Measurements from ENCODE around the gene DPEP2. TPM values are rescaled to one million over a fixed set of nuclear protein-coding genes. Genes with fewer than 3 reads are reported as not detected.

Gene DPEP2
- total and polyA plus RNA-seq, 2 experiments from 2014 or later = not detected

GRCh38 chr16:67961551-67961957, 37.7 kb downstream of the DPEP2 start (continued):
- TF ChIP-seq CTCF (conservative IDR thresholded peaks at IDR 0.05; ENCODE audit: low read depth in 2 of 2) = no peak

DNA sequence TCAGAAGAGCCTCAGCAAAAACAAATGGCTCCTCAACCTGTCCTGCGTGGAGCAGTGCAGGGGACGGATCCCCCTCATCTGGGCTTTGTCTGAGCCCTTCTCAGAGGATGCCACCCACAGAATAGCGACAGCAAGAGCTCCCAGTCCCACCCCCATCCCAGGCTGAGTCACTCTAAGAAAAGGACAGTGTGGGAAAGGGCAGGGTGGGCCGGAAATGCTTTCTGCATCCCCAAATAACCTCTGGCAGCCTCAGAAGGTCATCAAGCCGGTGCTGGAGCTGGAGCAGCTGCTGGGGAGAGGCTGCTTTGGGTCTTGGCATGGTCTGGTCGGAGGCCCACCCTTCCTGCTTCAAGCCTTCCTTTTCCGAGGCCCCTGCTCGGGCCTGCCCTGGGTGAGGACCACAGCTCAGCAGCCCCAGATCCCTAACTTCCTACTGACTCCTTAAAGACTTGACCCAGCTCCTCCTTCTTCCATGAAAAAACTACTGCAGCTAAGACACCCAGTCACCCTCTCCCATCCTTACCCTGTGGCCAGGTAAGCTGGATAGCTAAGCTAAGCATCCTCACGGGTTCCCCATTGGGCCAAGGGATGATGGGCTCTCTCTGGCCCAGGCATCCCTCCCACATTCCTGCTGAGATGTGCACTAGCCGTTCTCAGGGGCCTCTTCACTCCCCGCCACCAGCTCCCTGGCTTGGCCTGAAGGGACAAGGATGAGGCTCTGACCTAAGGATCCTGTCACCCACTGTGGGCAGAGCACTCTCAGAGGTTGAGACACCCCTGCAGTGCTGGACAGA, 39.6 kb downstream of the DPEP2 start:
- Histone ChIP-seq H3K4me3 (no peak overlapping the region), H3K4me2 (no peak overlapping the region), H3K4me1 (ENCODE audit: insufficient read depth) (peaks cover 10% of the 10 kb centered on the region), H3K9me2 (ENCODE audit: insufficient read depth) (no peaks in the 10 kb centered on the region), H3F3A (replicated peaks; ENCODE audit: low read depth) (0 out of 2 replicates have a peak, but pooled peaks cover 4% of the 10 kb centered on the region), H3K36me3 (ENCODE audit: insufficient read depth) (peaks cover 4% of the 10 kb centered on the region; the same call in 1 of the 2 replicates), H3K27me3 (ENCODE audit: insufficient read depth) (no peaks in the 10 kb centered on the region), H3K79me2 (replicated peaks; ENCODE audit: insufficient read depth) (peaks cover 12% of the 10 kb centered on the region), H4K20me1 (replicated peaks; ENCODE audit: insufficient read depth) (peaks cover 21% of the 10 kb centered on the region), H2AFZ (no peak overlapping the region), H3K27ac (ENCODE audit: low read depth) (no peak overlapping the region)
- DNase-seq (ENCODE audit: low spot score) (no peak), ATAC-seq (no peak)
- Mint-ChIP-seq H3K4me1 (peaks cover 10% of the 10 kb centered on the region), H3K9me3 (no peaks in the 10 kb centered on the region), H3K4me3 (no peak overlapping the region), H3K27me3 (ENCODE audit: insufficient read depth, low read depth, poor library complexity) (peaks cover 4% of the 10 kb centered on the region), H3K36me3 (ENCODE audit: low read depth) (peaks cover 35% of the 10 kb centered on the region), H3K27ac (no peak overlapping the region; the same call in 1 of the 2 replicates)
- TF ChIP-seq CREB1 (CRISPR knock-in tag; IDR thresholded peaks at IDR 0.05; ENCODE audit: low read depth) = no peak
- no peak for TF ChIP-seq ZNF114 (CRISPR knock-in tag; IDR thresholded peaks at IDR 0.05)
- no peak for TF ChIP-seq ZNF331 (CRISPR knock-in tag; IDR thresholded peaks at IDR 0.05; ENCODE audit: low read depth)
- TF ChIP-seq ZNF462 (CRISPR knock-in tag; IDR thresholded peaks at IDR 0.05) = no peak
- no peak for TF ChIP-seq CTCF (conservative IDR thresholded peaks at IDR 0.05; ENCODE audit: low read depth in 2 of 2)
- TF ChIP-seq NANOG (IDR thresholded peaks at IDR 0.05; ENCODE audit: borderline replicate concordance) = no peak
- TF ChIP-seq, protein P1, sequence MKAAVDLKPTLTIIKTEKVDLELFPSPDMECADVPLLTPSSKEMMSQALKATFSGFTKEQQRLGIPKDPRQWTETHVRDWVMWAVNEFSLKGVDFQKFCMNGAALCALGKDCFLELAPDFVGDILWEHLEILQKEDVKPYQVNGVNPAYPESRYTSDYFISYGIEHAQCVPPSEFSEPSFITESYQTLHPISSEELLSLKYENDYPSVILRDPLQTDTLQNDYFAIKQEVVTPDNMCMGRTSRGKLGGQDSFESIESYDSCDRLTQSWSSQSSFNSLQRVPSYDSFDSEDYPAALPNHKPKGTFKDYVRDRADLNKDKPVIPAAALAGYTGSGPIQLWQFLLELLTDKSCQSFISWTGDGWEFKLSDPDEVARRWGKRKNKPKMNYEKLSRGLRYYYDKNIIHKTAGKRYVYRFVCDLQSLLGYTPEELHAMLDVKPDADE (IDR thresholded peaks at IDR 0.05) = no peak
- TF ChIP-seq, protein P2, sequence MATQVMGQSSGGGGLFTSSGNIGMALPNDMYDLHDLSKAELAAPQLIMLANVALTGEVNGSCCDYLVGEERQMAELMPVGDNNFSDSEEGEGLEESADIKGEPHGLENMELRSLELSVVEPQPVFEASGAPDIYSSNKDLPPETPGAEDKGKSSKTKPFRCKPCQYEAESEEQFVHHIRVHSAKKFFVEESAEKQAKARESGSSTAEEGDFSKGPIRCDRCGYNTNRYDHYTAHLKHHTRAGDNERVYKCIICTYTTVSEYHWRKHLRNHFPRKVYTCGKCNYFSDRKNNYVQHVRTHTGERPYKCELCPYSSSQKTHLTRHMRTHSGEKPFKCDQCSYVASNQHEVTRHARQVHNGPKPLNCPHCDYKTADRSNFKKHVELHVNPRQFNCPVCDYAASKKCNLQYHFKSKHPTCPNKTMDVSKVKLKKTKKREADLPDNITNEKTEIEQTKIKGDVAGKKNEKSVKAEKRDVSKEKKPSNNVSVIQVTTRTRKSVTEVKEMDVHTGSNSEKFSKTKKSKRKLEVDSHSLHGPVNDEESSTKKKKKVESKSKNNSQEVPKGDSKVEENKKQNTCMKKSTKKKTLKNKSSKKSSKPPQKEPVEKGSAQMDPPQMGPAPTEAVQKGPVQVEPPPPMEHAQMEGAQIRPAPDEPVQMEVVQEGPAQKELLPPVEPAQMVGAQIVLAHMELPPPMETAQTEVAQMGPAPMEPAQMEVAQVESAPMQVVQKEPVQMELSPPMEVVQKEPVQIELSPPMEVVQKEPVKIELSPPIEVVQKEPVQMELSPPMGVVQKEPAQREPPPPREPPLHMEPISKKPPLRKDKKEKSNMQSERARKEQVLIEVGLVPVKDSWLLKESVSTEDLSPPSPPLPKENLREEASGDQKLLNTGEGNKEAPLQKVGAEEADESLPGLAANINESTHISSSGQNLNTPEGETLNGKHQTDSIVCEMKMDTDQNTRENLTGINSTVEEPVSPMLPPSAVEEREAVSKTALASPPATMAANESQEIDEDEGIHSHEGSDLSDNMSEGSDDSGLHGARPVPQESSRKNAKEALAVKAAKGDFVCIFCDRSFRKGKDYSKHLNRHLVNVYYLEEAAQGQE (IDR thresholded peaks at IDR 0.05; ENCODE audit: unreplicated experiment) = no peak

All from GM23338 (cell line).